ENCODE data around the gene SLC35A2. TPM values are rescaled to one million over a fixed set of nuclear protein-coding genes. Genes with fewer than 3 reads are reported as not detected.

SLC35A2 gene
- 22.4 and 28.7 TPM in 2 replicates for total RNA-seq

GRCh38 chrX:48911412-48912182 lies at the start of gene SLC35A2:
Gene SLC35A2, minus strand, starts transcription at chrX:48911646. Its CDS starts 10 bp downstream, at chrX:48911636.

GRCh38 chrX:48957477-48957826 lies 46.0 kb upstream of the SLC35A2 start, which contains the start of gene OTUD5:
Gene OTUD5, minus strand, starts transcription at chrX:48957607. Its CDS starts 37 bp downstream, at chrX:48957570.

GRCh38 chrX:48918643-48919340 lies 7.3 kb upstream of the SLC35A2 start, which contains the start of gene PIM2:
Gene PIM2, minus strand, starts transcription at chrX:48919024. Its CDS starts 190 bp downstream, at chrX:48918834.

GRCh38 chrX:48897625-48898306 lies 13.7 kb downstream of the SLC35A2 start, which contains the start of the genes PQBP1 and TIMM17B:
Gene PQBP1, plus strand, starts transcription at chrX:48897930. Its CDS starts 580 bp downstream, at chrX:48898510.
Gene TIMM17B, minus strand, starts transcription at chrX:48897768. Its CDS starts 19 bp downstream, at chrX:48897749.

Other genes starting within 250 kb of the SLC35A2 start
- 0.16 TPM in 1 of 2 replicates, not detected in the other for gene WAS, start 227.8 kb downstream of the SLC35A2 start, total RNA-seq
- gene SUV39H1, start 214.9 kb downstream of the SLC35A2 start, total RNA-seq = 6.3 and 21.6 TPM in 2 replicates
- gene GLOD5, start 149.9 kb downstream of the SLC35A2 start, total RNA-seq = not detected in 2 replicates
- not detected in 2 replicates for gene GATA1, start 125.1 kb downstream of the SLC35A2 start, total RNA-seq
- gene HDAC6, start 109.6 kb downstream of the SLC35A2 start, total RNA-seq = 26.1 and 29.4 TPM in 2 replicates
- not detected in 2 replicates for gene ERAS, start 85.1 kb downstream of the SLC35A2 start, total RNA-seq
- gene PCSK1N, start 76.0 kb downstream of the SLC35A2 start, total RNA-seq = 7.1 and 10.5 TPM in 2 replicates
- gene TIMM17B, start 13.9 kb downstream of the SLC35A2 start, total RNA-seq = 71.7 and 75.1 TPM in 2 replicates
- 49.7 and 69.4 TPM in 2 replicates for gene PQBP1, start 13.7 kb downstream of the SLC35A2 start, total RNA-seq
- 9.4 and 14.8 TPM in 2 replicates for gene PIM2, start 7.4 kb upstream of the SLC35A2 start, total RNA-seq
- 27.7 and 38.7 TPM in 2 replicates for gene OTUD5, start 46.0 kb upstream of the SLC35A2 start, total RNA-seq
- 0.23 and 0.47 TPM in 2 replicates for gene KCND1, start 60.2 kb upstream of the SLC35A2 start, total RNA-seq
- 14.6 and 16.2 TPM in 2 replicates for gene GRIPAP1, start 90.6 kb upstream of the SLC35A2 start, total RNA-seq
- gene TFE3, start 131.7 kb upstream of the SLC35A2 start, total RNA-seq = 41.8 and 59.8 TPM in 2 replicates
- 5.5 and 6.6 TPM in 2 replicates for gene CCDC120, start 147.4 kb upstream of the SLC35A2 start, total RNA-seq
- 9.7 and 9.8 TPM in 2 replicates for gene PRAF2, start 162.4 kb upstream of the SLC35A2 start, total RNA-seq
- gene WDR45, start 168.2 kb upstream of the SLC35A2 start, total RNA-seq = 33.5 and 56.9 TPM in 2 replicates
- gene GPKOW, start 212.1 kb upstream of the SLC35A2 start, total RNA-seq = 19.7 and 30.4 TPM in 2 replicates